HL-60 (cell line): ENCODE measurements around the gene PHF5A.

Experiments used
- CTCF ChIP-seq: IDR thresholded peaks from one replicate; pipeline ENCODE4 v1.5.1; 2011; ENCODE audit warnings: low read length, control low read depth, inconsistent platforms; ENCODE audit not compliant: insufficient read depth
- POLR2AphosphoS5 ChIP-seq: IDR thresholded peaks from 2 replicates; pipeline ENCODE4 v1.6.1; 2012; ENCODE audit warnings: low read depth

- TF ChIP-seq CTCF = no peak
- TF ChIP-seq POLR2AphosphoS5 = no peak
Measured at GRCh38 chr22:41500303-41500702, 31.8 kb upstream of the PHF5A start.
